HepG2 (cell line): ENCODE measurements around the gene PGM2. TPM values are rescaled to one million over a fixed set of nuclear protein-coding genes. Genes with fewer than 3 reads are reported as not detected.

Source experiments
- polyA plus RNA-seq, 8 experiments: library from polyadenylated mRNA; depleted of rRNA in 3 of 8; stranded (reverse) in 7 of 8; unstranded in 1 of 8; fragments of >200 nt; fragmentation: Illumina TruSeq in 4 of 8; extraction: Trizol in 4 of 8; gene quantifications; 2 replicates each; pipeline versions ENCODE4 v1.2.1 to v1.2.3, GENCODE V29; 2011 to 2016; ENCODE audit warnings: low read depth in 4 of 8, missing spikeins in 1 of 8, mixed read lengths in 1 of 8; ENCODE audit not compliant: insufficient read depth in 1 of 8
- total RNA-seq, 5 experiments: library from RNA; depleted of rRNA; stranded (reverse); fragments of >200 nt; fragmentation: Illumina TruSeq; extraction: Trizol; gene quantifications; 2 replicates each; pipeline ENCODE4 v1.2.3, GENCODE V29; 2016; ENCODE audit warnings: low read depth in 1 of 5

PGM2 gene
- total and polyA plus RNA-seq, 2 of the 13 experiments (the other 11 are each of a cell fraction or from before 2014, with no cell fraction given): 14.6 to 36.9 TPM

Other genes with a start within 250 kb of the PGM2 start
- 40.1 and 58.4 TPM in 2 replicates for gene RELL1, start 140.3 kb upstream of the PGM2 start, total RNA-seq (2016; rRNA removed; fragmentation: Illumina TruSeq; extraction: Trizol)
- 8.4 and 11.1 TPM in 2 replicates for gene RELL1, start 140.3 kb upstream of the PGM2 start, polyA plus RNA-seq (2011; rRNA removed)
- gene TBC1D1, start 64.4 kb downstream of the PGM2 start, total RNA-seq (2016; rRNA removed; fragmentation: Illumina TruSeq; extraction: Trizol): 62.8 and 72.4 TPM in 2 replicates
- gene TBC1D1, start 64.4 kb downstream of the PGM2 start, polyA plus RNA-seq (2011; rRNA removed): 35.1 and 37.3 TPM in 2 replicates
- not detected in 2 replicates for gene PTTG2, start 133.7 kb downstream of the PGM2 start, total RNA-seq (2016; rRNA removed; fragmentation: Illumina TruSeq; extraction: Trizol)
- gene PTTG2, start 133.7 kb downstream of the PGM2 start, polyA plus RNA-seq (2011; rRNA removed): not detected in 2 replicates